HG02623 (cell line): ENCODE results near the gene ZNF430.
"Not testable (repeated sequence)": the region's sequence is repeated elsewhere in the genome, so short reads cannot be mapped to it uniquely, and the experiment has no call there.

Experiments used
- ATAC-seq: cut with Tn5 transposase; IDR thresholded peaks from one replicate; pipeline ENCODE4 v1.9.1; 2021; ENCODE audit warnings: moderate library complexity; ENCODE audit not compliant: unreplicated experiment

The ZNF430 gene

DNA sequence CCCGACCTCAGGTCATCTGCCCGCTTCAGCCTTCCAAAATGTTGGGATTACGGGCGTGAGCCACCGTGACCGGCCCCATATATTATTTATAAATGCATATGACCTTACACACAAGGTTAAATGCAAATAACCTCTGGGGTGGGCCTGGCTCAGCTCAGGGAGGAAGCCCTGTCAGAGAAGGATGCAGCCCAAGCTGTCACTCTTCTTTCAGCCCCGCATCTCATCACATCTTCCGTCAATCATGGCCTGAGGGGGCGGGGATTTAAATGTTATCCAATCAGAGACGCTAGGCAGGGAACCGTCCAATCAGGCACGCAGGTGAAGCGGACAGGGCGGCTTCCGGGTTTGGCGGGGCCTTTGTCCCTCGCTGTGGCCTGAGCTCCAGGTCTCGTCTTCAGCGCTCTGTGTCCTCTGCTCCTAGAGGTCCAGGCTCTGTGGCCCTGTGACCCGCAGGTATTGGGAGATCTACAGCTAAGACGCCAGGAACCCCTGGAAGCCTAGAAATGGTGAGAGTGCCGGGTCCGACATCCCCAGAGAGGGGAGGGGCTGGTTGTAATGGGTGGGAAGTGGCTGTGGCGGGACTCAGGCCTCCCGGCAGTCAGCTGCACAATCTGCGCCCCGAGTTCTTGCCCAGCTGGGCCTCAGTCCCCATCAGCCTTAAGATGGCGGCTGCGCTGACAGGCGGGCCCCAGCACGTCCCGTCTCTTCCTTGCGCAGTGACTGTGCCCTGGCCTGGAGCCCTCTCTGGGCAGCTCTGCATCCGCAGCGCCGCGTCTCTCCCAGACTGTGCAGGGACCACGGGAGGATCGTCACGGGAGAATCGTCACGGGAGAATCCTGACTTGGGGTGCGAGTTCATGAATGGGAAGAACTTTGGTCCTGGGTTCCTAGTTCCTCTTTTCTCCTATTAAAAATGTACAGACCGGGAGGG is at the start of gene ZNF430:
Gene ZNF430, plus strand, starts transcription at position 360 of the 930 bp plus-strand sequence. Its CDS starts 144 bp downstream, at position 504.
- peak; percentile 93 for ATAC-seq

DNA sequence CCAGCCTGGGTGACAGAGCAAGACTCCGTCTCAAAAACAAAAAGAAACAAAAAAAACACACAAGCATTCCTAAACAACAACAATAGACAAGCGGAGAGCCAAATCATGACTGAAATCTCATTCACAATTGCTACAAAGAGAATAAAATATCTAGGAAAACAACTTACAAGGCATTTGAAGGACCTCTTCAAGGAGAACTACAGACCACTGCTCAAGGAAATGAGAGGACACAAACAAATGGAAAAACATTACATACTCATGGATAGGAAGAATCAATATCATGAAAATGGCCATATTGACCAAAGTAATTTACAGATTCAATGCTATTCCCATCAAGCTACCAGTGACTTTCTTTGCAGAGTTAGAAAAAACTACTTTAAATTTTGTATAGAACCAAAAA is 27.7 kb upstream of the ZNF430 start:
- not testable (repeated sequence) for ATAC-seq

DNA sequence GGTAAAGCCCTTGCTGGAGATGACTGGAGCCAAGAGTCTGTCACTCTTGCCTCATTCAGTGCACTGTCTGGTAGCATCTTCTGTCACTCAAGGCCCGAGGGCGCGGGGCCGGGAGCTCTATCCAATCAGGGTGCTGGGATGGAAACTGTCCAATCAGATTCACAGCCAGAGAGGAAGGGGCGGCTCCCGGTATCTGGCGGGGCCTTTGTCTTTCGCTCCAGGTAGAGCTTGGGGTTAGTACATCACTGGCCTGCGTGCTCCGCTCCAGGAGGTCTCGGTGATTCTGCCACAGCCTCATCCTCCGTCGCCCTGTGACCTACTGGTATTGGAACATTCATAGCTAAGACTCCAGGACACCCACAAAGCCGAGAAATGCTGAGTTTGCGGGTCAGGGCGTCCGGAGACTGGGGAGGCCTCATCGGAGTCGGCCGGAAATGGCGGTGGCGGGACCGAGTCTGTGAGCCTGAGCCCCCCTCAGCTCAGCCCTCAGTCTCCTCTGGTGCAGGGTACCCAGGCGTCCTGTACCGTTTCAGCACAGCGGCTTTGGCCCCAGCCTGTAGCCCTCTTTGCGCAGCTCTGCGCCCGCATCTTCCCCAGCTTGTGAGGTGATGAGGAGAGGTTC is 20.6 kb upstream of the ZNF430 start:
- ATAC-seq = peak; percentile 99

DNA sequence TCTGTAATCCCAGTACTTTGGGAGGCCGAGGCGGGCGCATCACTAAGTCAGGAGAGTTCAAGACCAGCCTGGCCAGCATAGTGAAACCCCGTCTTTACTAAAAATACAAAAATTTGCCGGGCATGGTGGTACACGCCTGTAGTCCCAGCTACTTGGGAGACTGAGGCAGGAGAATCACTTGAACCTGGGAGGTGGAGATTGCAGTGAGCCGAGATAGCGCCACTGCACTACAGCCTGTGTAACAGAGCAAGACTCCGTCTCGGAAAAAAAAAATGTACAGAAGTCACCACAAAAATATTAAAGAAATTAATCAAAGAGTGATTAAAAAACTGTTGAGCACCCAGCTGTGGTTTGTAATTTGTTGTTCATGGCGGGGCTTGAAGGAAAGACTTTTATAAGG is 781 bp downstream of the ZNF430 start:
- not testable (repeated sequence) for ATAC-seq

DNA sequence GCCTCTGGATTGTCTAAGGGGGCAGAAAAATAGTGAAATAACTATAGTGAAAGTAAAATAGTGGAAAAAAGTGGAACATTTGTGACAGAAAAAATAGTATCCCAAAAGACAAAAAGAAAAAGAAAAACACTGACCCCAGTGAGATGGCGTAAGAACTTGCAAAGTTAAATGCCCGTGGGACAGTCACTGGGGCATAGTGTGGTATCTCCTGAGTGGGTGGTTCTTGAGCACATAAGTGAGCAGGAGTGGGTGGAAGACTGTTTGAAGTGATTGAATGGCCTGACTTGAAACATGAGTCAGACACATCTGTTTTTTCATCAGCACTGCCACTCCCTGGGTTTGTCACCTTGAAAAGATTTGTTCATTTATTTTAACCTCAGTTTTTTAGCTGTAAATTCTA is 2.5 kb downstream of the ZNF430 start:
- no peak for ATAC-seq

DNA sequence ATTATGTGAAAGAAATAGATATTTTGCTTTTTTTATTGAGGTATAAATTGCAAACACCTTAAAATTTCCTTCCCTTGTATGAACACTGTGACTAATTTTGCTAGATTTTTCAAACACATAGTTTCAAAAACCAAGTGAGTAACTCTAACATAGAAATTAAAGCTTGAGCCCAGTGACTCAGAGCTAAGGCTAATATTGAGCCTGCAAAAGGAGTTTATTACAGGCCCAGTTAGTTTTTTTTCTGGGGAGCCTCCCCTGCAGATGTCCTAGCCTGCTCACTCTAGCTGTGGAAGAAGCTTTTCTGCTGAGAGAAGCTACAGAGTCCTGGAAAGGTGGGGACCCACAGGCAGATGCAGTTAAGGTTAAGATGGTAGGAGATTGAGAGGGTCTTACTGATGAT is 3.4 kb downstream of the ZNF430 start:
- no peak for ATAC-seq

DNA sequence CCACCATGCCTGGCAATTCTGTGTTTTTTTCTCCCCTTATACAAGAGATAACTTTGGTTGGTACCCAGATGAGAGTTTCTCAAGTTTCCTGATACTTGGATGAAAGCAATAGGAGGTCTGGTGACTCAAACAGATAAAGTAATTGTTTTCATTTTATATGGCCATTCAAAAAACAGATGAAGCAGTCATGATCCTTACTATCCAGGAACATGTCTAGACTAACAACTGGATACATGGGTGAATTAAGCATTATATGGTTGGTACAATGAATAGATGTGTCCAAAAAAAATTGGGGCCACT is 8.5 kb downstream of the ZNF430 start:
- no peak for ATAC-seq

DNA sequence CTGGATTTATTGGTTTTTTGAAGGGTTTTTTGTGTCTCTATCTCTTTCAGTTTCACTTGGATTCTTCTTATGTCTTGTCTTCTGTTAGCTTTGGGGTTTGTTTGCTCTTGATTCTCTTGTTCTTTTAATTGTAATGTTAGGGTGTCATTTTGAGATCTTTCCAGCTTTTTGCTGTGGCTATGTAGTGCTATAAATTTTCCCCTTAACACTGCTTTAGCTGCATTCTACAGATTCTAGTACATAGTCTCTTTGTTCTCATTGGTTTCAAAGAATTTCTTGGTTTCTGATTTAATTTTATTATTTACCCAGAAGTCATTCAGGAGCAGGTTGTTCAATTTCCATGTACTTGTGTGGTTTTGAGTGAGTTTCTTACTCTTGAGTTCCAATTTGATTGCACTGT is 24.6 kb downstream of the ZNF430 start:
- no peak for ATAC-seq

DNA sequence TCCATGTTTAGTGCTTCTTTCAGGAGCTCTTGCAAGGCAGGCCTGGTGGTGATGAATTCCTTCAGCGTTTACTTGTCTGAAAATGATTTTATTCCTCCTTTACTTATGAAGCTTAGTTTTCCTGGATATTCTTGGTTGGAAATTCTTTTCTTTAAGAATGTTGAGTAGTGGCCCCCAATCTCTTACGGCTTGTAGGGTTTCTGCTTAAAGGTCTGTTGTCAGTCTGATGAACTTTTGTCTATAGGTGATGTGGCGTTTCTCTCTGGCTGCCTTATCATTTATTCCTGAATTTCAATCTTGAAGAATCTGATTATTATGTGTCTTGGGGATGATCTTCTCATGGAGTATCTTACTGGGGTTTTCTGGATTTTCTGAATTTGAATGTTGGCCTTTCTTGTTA is 26.0 kb downstream of the ZNF430 start:
- ATAC-seq = no peak

DNA sequence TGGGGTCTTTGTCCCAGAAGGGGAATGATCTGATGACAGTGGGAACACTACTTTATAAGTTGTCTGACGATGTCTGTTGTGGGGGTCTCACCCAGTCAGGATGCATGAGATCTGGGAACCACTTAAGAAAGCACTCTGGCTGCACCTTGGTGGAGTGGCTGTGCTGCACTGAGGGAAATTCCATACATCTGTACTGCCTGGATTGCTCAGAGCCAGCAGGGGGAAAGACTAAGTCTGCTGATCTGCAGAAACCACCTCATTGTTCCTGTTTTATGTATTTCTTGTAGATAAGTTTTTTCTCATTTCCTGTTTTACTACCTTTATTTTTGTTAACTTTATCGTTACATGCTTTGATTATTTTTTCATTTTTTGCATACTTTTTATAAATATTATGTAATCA is 27.3 kb downstream of the ZNF430 start:
- no peak for ATAC-seq

DNA sequence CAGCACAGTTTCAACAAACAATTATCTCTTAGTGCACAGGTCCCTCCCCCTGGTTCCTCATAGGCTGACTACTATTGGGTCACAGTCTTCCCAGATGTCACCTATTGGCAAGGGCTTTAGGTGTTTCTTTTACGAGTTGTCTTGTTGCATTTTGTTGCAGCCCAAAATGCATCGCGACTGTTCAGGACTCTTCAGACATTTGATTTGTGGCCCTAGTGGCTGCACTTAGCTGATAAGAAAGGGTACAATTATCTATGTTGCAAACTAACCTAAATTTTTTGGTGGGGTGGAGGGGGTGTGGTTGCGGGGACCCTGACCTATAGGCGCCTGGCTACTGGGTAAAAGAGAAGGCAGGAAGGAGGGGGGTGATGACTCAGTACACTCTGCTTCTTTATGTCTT is 32.4 kb downstream of the ZNF430 start:
- no peak for ATAC-seq

DNA sequence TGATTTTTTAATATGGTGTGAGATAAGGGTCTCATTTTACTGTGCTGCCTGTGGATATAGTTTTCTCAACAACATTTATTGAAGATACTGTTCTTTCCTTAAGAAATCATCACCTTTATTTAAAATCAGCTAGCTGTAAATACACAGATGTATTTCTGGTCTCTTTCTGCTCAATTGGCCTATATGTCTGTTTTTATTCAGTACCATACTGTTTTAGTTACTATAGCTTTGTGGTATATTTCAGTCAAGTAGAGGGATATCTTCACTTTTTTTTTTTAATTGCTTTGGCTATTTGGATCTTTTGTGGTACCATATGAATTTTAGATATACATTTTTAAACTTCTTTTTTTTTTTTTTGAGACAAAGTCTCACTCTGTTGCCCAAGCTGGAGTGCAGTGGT is 44.9 kb downstream of the ZNF430 start:
- no peak for ATAC-seq

DNA sequence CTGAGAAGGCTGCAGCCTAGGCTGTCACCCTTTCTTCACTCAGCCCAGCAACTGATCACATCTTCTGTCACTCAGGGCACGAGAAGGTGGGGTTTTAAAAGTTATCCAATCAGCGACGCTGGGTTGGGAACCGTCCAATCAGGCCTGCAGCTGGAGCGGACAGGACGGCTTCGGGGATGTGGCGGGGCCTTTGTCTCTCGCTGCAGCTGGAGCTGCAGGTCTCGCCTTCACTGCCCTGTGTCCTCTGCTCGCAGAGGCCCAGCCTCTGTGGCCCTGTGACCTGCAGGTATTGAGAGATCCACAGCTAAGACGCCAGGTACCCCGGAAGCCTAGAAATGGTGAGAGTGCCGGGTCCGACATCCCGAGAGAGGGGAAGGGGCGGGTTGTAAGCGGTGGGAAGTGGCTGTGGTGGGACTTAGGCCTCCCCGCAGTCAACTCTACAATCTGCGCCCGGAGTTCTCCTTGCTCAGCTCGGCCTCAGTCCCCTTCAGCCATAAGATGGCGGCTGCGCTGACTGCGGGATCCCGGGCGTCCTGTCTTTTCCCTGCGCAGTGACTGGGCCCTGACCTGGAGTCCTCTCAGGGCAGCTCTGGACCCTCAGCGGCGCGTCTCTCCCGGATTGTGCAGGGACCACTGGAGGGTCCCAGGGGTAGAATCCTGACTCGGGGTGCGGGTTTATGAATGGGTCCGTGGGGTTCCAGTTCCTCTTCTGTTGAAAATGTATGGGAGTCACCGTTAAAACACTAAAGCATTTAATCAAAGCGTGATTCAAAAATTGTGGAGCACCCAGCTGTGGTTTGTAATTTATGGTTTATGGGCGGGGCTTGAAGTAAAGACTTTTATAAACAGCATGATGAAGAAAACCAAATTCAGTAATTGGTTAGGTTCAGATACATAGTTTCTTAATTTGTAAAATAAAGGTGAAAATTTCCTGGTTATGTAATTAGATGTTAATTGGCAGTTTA is 61.8 kb downstream of the ZNF430 start, which contains the start of gene ZNF714:
Gene ZNF714, plus strand, starts transcription at position 193 of the 965 bp plus-strand sequence. CDS start 16,066 bp downstream, outside the sequence.
- peak; percentile 96 for ATAC-seq

DNA sequence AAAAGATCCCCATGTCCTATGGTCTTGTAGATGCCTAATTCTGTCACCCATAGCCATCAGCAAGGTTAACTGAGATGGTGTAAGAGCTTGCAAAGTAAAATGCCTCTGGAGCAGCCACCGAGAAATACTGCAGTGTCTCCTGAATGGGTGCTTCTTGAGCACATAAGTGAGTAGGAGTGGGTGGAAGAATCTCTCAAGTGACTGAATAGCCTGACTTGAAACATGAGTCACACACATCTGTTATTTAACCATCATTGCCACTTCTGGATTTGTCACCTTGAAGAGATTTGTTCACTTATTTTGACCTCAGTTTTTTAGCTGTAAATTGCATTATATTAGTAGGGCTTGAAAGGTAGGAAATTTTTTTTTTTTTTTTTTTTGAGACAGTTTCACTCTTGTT is 63.9 kb downstream of the ZNF430 start:
- ATAC-seq = no peak

DNA sequence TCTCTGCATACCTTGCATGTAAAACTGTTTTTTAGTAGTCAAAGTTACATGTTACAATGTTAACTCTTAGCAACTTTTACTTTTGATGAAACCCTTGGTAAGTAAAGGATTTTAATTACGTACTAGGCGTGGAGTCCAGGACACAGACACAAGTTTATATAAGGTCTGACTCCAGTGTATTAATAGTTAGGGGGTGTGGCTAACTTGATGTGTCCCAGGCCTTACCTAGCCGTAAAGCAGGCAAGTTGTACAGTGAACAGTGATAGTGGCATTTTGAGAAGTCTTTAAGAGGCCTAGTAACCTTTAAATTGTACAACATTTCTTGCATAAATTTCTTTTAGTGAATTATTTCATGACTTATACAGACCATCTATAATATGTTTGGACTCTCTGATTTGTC is 67.4 kb downstream of the ZNF430 start:
- no peak for ATAC-seq

DNA sequence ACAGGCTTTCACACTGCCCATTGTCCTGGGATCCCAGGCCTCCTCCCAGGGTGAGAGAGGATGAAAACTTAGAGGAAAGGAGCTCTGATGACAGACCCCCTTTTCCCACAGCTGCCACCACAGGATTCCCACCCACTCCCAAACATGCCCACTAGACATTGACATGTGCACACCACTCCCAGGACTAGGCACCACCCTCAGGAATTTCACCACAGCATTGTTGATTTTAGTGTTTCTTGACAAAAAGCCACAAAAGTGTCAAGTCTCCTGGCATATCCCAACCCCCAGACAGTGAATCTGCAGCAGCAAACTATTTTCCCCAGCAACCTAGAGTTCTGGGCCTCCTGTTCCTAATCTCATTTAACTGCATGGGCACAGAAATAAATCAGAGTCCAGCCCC is 71.7 kb downstream of the ZNF430 start:
- ATAC-seq = no peak

DNA sequence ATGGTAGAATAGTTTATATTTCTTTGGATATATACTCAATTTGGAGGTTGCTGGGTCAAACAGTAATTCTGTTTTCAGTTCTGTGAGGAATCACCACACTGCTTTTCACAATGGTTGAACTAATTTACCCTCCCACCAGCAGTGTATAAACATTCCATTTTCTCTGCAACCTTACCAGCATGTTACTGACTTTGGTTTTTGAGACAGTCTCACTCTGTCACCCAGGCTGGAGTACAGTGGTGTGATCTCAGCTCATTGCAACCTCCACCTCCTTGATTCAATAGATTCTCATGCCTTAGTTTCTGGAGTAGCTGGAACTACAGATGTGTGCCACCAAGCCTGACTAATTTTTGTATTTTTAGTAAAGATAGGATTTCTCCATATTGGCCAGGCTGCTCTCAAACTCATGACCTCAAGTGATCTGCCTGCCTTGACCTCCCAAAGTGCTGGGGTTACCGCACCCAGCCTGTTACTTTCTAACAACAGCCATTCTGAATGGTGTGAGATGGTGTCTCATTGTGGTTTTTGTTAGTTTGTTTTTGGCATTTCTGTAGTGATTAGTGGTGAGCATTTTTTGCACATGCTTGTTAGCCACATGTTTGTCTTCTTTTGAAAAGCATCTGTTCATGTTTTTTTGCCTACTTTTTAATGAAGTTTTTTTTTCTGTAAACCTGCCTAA is 74.0 kb downstream of the ZNF430 start:
- no peak for ATAC-seq

DNA sequence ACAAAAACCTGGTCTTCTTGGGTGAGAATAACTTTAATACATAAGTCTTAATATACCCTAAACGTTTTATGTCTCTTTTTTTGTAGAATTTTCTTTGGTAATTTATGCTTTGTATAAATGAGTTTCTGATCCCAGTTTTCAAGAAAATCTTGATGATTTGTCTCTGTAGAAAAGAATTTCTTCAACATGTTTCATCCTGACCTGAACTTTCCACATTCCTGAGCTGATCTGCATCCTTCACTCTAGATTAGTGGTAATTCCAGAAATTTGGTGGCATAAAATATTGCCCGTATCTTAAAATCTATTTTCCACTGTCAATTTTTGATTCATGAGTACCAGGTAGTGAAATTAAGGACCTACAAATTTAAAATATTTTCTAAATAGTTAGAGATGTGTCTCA is 77.8 kb downstream of the ZNF430 start:
- no peak for ATAC-seq

DNA sequence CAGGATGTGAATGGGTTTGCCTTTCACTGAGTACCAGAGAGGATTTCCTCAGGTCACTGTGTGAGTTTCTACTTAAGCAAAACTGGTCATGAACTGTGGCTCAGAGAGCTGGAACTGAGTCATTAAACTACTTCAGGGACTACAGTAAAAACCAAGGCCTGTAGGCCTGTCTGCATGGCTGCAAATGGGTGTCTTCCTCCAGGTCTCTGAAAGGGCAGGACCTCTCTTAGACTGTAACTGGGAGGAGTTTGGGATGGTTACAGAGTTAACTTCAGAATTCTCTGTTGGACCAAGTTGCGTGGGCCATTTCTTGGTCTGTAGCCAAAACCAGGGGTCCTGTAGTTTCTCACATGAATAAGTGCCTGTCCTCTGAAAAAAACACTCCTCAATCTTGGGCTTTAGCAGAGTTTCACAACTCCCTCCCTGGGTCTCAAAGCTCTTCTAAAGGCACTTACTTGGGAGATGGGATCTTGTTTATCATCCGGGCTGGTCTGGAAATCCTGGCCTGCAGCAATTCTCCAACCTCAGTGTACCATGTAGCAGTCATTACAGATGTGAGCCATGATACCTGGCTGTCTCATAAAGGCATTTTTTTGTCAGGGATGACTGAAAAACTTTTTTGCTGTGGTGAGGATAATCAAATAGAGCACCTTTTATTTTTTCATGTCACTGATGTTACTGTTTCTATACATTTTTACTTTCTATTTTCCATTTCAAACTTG is 81.2 kb downstream of the ZNF430 start:
- ATAC-seq = no peak

DNA sequence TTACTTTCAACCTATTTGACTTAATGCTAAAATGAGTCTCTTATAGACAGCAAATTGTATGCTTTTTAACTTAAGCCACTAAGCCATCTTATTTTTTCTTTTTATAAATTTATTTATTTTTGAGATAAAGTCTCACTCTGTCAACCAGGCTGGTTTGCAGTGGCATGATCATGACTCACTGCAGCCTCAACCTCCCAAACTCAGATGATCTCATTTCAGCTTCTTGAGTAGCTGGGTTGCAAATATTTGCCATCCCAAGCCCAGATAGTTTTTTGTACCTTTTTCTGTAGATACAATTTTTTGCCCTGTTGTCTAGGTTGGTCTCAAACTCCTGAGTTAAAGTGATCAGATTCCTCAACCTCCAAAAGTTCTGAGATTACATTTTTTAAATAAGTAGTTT is 88.7 kb downstream of the ZNF430 start:
- no peak for ATAC-seq
